ENCODE data around the gene JHY.
"Not testable (repeated sequence)": the region's sequence is repeated elsewhere in the genome, so short reads cannot be mapped to it uniquely, and the experiment has no call there.

Gene JHY

DNA sequence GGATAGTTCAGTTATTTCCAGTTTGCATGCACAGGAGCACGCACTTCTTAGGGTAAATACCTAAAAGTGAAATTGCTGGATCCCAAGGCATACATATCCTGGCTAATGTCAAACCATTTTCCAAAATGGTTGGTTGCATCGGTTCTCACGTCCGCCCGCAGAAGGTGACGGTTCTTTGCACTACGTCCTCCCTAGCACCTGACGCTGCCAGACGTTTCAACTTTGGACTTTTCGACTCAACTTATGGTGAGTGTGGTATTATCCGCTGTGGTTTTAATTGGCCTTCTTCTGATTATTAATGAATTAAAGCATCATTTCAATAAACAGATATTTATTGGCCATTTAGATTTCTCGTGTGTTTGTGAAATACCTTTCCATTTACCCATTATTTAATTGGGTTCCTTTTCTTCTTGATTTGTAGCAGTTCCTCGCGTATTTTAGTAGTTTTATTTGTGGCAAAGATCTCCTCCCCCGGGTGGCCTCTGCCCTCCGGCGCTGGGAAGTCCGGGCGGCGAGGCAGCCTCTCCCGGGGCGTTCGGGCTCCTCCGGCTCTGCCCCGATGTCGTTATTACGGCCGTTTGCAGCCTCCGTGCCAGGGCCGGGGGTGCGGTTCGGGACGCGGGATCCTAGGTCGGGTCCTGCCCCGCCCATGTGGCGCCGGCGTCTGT is at the start of gene JHY:
Gene JHY (plus strand): TSS at position 571 of the 668 bp plus-strand sequence. CDS start 3,091 bp downstream, outside the sequence.
- no peak for DNase-seq (ENCODE audit: low spot score)

DNA sequence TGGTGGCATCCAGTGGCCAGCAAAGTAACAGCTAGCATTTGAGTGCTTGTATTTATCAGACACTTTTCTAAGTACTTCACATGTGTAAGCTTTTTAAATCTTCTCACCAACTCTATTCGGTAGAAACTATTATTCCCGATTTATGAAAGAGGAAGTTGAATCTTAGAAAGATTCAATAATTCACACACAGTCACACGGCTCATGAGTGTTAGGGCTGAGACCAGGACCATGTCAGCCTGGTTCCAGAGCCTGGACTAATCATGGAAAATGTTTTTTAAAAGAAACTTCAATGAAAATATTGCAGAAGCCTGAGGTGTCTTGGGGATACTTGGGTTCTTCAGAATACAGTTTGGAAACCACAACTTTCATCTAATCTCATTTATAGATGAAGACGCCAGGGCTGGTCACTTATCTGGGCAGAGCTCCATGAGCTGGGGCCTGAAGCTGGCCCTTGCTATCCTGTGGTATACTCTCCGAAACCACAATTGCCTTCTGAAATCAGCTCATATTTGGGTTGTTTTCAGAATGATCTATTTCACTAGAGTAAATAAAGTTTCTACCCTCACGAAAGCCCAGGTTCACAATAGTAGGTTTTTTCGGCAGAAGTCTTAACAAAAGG is 48.6 kb upstream of the JHY start:
- no peak for DNase-seq (ENCODE audit: low spot score)

DNA sequence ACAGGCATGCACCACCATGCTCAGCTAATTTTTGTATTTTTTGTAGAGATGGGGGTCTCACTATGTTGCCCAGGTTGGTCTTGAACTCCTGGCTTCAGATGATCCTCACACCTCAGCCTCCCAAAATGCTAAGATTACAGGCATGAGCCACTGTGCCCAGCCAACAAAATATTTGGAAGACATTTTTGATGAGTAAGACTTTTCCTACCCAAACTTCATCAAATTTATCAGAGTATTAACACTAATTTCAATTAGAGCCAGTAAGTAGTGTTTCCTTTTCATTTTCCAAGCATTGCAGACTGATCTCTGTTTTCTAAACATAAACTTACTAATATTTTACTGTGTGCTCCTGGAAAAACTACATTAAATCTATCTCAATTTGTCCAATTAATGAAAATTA is 45.6 kb upstream of the JHY start:
- DNase-seq (ENCODE audit: low spot score), result no peak

- no peak for DNase-seq (ENCODE audit: low spot score)
These were observed 44.8 kb upstream of the JHY start for GRCh38 chr11:122837528-122838346.

- peak; percentile 38 for DNase-seq (ENCODE audit: low spot score)
These were observed 39.0 kb upstream of the JHY start for GRCh38 chr11:122843281-122844141.

- DNase-seq (ENCODE audit: low spot score), result no peak
These were observed 35.1 kb upstream of the JHY start for GRCh38 chr11:122847466-122847865.

DNA sequence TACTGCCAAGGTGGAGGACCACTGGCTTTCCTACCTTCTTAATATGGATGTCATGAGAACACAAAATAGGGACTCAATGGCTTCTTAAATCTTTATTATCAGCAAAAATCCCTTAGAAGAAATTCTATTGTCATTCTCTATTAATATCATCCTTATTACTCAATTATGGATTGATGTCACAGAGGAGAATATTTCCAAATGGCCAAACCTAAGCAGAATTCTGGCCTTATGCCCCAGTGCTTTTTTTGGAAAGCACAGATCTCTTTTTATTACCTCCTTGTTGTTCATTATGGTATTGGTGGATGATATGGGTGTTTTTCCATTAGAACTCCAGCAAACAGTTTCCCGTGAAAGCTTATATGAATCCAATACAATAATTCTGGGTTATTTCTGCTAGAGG is 34.4 kb upstream of the JHY start:
- no peak for DNase-seq (ENCODE audit: low spot score)

GRCh38 chr11:122850076-122850631 is 32.4 kb upstream of the JHY start:
- DNase-seq (ENCODE audit: low spot score), result no peak

DNA sequence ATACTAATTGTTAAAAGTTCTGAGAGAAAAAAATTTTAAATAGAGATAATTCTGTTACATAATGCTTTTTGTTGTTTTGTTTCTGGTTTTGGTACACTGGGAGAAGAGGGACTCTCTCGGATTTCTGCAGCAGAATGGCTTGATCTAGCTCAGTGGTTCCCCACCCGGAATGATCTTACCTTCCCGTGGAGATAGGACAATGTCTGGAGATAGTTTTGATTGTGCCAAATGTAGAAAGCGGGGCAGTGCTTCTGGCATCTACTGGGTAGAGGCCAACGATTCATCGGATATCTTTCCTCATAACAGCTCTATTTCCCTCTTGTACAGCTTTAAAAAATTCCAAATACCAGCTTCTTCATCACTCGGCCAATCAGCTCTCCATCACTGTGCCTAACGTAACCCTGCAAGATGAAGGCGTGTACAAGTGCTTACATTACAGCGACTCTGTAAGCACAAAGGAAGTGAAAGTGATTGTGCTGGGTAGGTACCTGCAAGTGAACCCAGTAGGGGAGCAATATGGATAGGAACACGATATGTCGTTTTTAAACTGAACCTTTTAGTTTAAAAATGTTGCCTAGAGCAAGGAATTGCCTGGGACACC is 31.1 kb upstream of the JHY start:
- DNase-seq (ENCODE audit: low spot score), result peak; percentile 47

- DNase-seq (ENCODE audit: low spot score), result no peak
These were observed 30.3 kb upstream of the JHY start for GRCh38 chr11:122852074-122852795.

DNA sequence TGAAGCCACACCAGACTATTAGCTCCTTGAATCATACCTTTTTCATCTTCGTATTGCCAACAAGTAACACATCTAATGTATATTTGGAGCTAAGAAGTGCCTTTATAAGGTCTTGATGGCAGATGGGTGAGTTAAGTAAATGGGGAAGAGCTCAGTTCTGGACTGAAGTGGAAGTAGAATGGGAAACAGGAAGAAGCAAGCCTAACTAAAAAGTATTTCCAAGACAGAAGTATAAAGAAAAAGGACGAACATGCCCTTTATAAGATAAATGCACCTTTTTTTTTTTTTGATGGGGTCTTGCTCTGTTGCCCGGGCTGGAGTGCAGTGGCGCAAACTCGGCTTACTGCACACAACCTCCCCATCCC is 29.8 kb upstream of the JHY start:
- no peak for DNase-seq (ENCODE audit: low spot score)

GRCh38 chr11:122853261-122853660 is 29.3 kb upstream of the JHY start:
- DNase-seq (ENCODE audit: low spot score), result no peak

DNA sequence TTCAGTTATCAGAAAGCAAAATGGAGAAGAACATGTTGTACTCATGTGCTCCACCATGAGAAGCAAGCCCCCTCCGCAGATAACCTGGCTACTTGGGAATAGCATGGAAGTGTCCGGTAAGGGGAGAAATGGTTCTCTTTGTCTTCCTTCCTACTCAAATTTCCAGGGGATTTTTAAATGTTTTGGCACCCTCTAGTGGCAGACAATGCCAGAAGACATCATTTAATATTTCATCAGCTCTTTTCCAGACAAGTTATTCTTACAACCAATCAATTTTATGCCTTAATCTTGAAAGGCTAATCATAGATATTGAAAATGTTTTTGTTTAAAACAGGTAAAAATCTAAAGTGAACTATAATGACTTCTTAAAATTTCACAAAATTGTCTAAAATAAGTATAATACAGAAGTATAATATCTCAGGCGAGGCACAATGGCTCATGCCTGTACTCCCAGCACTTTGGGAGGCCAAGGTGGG is 28.6 kb upstream of the JHY start:
- peak; percentile 63 for DNase-seq (ENCODE audit: low spot score)

DNA sequence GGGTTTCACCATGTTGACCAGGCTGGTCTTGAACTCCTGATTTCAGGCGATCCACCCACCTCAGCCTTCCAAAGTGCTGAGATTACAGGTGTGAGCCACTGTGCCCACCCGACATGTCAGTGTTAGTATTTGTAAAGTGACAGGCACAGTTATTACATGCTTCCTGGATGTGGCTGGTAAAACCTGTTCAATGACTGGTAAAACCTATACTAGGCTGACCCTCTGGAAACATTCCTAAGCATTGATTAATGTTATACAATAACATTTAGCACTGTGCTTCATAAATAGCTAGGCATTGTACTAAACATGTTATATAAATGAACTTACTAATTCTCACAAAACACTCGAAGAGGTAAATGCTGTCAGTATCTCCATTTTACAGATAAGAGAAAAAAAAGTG is 20.9 kb upstream of the JHY start:
- no peak for DNase-seq (ENCODE audit: low spot score)

GRCh38 chr11:122862091-122862490 is 20.5 kb upstream of the JHY start:
- no peak for DNase-seq (ENCODE audit: low spot score)

DNA sequence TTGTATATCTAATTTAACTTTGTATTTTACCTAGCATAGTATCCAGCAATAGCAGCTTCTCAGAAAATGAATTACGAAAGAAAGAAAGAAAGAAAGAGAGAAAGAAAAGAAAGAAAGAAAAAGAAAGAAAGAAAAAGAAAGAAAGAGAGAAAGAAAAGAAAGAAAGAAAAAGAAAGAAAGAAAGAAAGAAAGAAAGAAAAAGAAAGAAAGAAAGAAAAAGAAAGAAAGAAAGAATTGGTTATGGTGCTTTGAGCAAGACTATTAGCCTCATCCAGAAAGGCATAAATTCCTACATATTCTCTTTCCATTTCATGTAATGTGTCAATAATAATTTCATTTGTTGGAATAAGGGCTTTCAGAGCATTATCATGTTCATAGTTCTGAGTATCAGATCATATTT is 19.4 kb upstream of the JHY start:
- not testable (repeated sequence) for DNase-seq (ENCODE audit: low spot score)

DNA sequence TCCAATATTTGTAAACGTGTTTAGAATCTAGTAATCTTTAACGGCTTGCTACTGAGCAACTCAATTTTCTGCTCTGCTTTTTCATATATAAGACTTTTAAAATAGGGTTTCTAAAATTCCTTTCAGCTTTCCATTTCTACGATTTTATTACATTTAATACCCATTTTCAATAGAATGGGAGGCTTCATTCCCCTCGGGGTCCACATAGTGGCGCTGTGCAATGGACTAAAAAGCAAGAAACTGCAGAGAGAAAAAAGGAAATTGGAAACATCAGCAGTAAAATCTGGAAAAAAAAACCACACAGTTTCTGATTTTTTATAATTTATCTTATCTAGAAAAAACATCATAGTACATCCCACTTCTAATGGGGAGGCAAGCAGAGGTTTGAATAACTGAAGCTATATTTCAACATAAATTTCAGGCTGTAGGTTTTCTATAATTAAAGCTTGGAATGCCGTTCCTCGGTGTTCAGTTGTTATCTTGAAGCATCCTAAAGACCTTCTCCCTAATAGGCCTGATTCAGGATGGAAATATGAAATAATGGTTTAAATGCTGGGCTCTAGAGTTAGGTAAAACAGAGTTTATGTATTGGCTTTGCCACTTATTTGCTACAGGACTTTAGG is 18.7 kb upstream of the JHY start:
- DNase-seq (ENCODE audit: low spot score), result peak; percentile 38

- no peak for DNase-seq (ENCODE audit: low spot score)
These were observed 18.0 kb upstream of the JHY start for GRCh38 chr11:122864386-122865115.

- DNase-seq (ENCODE audit: low spot score), result no peak
These were observed 12.9 kb upstream of the JHY start for GRCh38 chr11:122869622-122870021.
